Myocyte (in vitro differentiated cells): ENCODE data around the gene NCBP2. TPM values are rescaled to one million over a fixed set of nuclear protein-coding genes. Genes with fewer than 3 reads are reported as not detected.
A peak's percentile ranks its signal among the peaks of the same experiment; 100 is the strongest.

ENCODE experiments used
- DNase-seq: peaks from one replicate; pipeline ENCODE4 v3.0.0-alpha.2; 2012; ENCODE audit warnings: low read depth
- total RNA-seq: library from RNA; depleted of rRNA; stranded (reverse); fragments of >200 nt; gene quantifications from 2 replicates; pipeline ENCODE4 v1.2.3, GENCODE V29; 2014

Gene NCBP2
- total RNA-seq, 1 donor from 2014 or later: 90.8 TPM

GRCh38 chr3:196941729-196942225, 551 bp downstream of the NCBP2 start:
- DNase-seq: no peak

- DNase-seq: no peak
These were observed 3.8 kb downstream of the NCBP2 start for GRCh38 chr3:196938576-196938975.

GRCh38 chr3:196938124-196938523, 4.2 kb downstream of the NCBP2 start:
- DNase-seq: no peak

GRCh38 chr3:196936288-196936687, 6.0 kb downstream of the NCBP2 start:
- DNase-seq: no peak

GRCh38 chr3:196932600-196932999, 9.7 kb downstream of the NCBP2 start:
- no peak for DNase-seq

GRCh38 chr3:196931828-196932587, 10.3 kb downstream of the NCBP2 start:
- peak; percentile 8 for DNase-seq

GRCh38 chr3:196931157-196931556, 11.2 kb downstream of the NCBP2 start:
- no peak for DNase-seq

GRCh38 chr3:196927571-196928453, 14.5 kb downstream of the NCBP2 start:
- DNase-seq: peak; percentile 55

- no peak for DNase-seq
These were observed 21.6 kb downstream of the NCBP2 start for GRCh38 chr3:196920733-196921132.

GRCh38 chr3:196918968-196919367, 23.4 kb downstream of the NCBP2 start:
- DNase-seq: no peak

- DNase-seq: no peak
These were observed 25.3 kb downstream of the NCBP2 start for GRCh38 chr3:196916995-196917394.

GRCh38 chr3:196916221-196916620, 26.1 kb downstream of the NCBP2 start:
- no peak for DNase-seq

GRCh38 chr3:196915375-196915774, 27.0 kb downstream of the NCBP2 start:
- no peak for DNase-seq

GRCh38 chr3:196914866-196915265, 27.5 kb downstream of the NCBP2 start:
- DNase-seq: no peak

- peak; percentile 69 for DNase-seq
These were observed 38.6 kb downstream of the NCBP2 start for GRCh38 chr3:196903740-196904139.

GRCh38 chr3:196902296-196902695, 40.0 kb downstream of the NCBP2 start:
- DNase-seq: no peak

- no peak for DNase-seq
These were observed 40.6 kb downstream of the NCBP2 start for GRCh38 chr3:196901768-196902167.

GRCh38 chr3:196896229-196896628, 46.1 kb downstream of the NCBP2 start:
- no peak for DNase-seq

- no peak for DNase-seq
These were observed 47.6 kb downstream of the NCBP2 start for GRCh38 chr3:196894557-196895295.

GRCh38 chr3:196889844-196890708, 52.3 kb downstream of the NCBP2 start:
- peak; percentile 24 for DNase-seq
